ENCODE results near the gene MPP3.

MPP3 gene

DNA sequence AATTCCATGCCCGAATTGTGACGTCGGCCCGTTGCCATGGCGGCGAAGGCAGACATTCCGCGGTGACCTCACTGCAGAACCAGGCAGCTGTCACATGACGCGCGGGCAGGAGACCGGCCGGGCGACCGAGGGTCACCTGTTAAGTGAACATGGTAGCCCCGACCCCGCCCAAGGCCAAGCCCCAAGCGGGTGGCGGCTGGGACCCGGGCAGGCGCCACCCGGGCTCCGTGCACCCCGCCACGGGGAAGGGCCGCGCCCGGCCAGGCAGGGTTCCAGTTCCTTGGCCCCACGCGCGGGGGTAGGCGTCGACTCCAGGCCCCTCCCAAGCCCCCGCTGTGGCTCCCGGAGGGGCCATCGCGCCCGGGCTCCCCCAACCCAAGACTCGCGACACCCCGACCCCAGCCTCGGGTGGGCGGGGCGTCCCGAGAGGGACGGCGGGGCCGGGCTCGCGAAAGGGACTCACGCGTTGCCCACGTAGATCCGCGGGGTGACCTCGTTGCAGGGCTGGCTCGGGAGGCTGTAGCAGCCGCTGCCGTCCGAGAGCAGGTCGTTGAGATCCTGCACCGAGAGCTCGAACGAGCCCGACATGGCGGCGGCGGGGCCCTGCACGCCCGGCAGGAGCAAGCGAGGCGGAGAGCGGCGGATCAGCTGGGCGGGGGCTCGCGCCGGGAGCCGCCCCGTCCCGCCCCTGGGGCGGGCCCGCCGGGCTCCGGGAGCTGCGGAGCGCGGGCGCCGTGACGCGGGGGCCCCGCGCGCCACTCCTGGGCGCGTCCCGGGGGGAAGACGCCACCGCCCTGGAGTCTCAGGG is 54.4 kb downstream of the MPP3 start, which contains the start of gene DUSP3 (continued):
- TF ChIP-seq ZNF830 (tag by site-specific recombination; IDR thresholded peaks at IDR 0.05; ENCODE audit: low read depth): no peak
- no peak for TF ChIP-seq ZNF175 (tag by site-specific recombination; IDR thresholded peaks at IDR 0.05)
- TF ChIP-seq ZNF747 (tag by site-specific recombination; IDR thresholded peaks at IDR 0.05): no peak
- 0 out of 2 replicates have a peak, but pooled peaks have one; percentile 38 for TF ChIP-seq ZNF501 (tag by site-specific recombination; IDR thresholded peaks at IDR 0.05)
- TF ChIP-seq, protein P1, sequence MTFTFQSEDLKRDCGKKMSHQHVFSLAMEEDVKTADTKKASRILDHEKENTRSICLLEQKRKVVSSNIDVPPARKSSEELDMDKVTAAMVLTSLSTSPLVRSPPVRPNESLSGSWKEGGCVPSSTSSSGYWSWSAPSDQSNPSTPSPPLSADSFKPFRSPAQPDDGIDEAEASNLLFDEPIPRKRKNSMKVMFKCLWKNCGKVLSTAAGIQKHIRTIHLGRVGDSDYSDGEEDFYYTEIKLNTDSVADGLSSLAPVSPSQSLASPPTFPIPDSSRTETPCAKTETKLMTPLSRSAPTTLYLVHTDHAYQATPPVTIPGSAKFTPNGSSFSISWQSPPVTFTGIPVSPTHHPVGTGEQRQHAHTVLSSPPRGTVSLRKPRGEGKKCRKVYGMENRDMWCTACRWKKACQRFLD (tag by site-specific recombination; IDR thresholded peaks at IDR 0.05): peak; percentile 93
- no peak for TF ChIP-seq ZNF354C (tag by site-specific recombination; IDR thresholded peaks at IDR 0.05; ENCODE audit: borderline replicate concordance, low read depth)
- TF ChIP-seq PRDM1 (tag by site-specific recombination; IDR thresholded peaks at IDR 0.05): no peak
- no peak for TF ChIP-seq ZNF768 (tag by site-specific recombination; IDR thresholded peaks at IDR 0.05)
- TF ChIP-seq ZNF707 (tag by site-specific recombination; IDR thresholded peaks at IDR 0.05): no peak
- TF ChIP-seq WT1 (tag by site-specific recombination; IDR thresholded peaks at IDR 0.05): no peak
- no peak for TF ChIP-seq ZNF510 (tag by site-specific recombination; IDR thresholded peaks at IDR 0.05; ENCODE audit: insufficient replicate concordance)
- TF ChIP-seq, protein P2, sequence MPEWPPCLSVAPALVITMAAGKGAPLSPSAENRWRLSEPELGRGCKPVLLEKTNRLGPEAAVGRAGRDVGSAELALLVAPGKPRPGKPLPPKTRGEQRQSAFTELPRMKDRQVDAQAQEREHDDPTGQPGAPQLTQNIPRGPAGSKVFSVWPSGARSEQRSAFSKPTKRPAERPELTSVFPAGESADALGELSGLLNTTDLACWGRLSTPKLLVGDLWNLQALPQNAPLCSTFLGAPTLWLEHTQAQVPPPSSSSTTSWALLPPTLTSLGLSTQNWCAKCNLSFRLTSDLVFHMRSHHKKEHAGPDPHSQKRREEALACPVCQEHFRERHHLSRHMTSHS (tag by site-specific recombination; IDR thresholded peaks at IDR 0.05): no peak
- peak; percentile 57 for TF ChIP-seq ZNF423 (tag by site-specific recombination; IDR thresholded peaks at IDR 0.05)
- TF ChIP-seq, protein P3, sequence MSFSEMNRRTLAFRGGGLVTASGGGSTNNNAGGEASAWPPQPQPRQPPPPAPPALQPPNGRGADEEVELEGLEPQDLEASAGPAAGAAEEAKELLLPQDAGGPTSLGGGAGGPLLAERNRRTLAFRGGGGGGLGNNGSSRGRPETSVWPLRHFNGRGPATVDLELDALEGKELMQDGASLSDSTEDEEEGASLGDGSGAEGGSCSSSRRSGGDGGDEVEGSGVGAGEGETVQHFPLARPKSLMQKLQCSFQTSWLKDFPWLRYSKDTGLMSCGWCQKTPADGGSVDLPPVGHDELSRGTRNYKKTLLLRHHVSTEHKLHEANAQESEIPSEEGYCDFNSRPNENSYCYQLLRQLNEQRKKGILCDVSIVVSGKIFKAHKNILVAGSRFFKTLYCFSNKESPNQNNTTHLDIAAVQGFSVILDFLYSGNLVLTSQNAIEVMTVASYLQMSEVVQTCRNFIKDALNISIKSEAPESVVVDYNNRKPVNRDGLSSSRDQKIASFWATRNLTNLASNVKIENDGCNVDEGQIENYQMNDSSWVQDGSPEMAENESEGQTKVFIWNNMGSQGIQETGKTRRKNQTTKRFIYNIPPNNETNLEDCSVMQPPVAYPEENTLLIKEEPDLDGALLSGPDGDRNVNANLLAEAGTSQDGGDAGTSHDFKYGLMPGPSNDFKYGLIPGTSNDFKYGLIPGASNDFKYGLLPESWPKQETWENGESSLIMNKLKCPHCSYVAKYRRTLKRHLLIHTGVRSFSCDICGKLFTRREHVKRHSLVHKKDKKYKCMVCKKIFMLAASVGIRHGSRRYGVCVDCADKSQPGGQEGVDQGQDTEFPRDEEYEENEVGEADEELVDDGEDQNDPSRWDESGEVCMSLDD (tag by site-specific recombination; IDR thresholded peaks at IDR 0.05): no peak; the same call in 1 of the 2 replicates
- no peak for TF ChIP-seq MEIS1 (CRISPR knock-in tag; IDR thresholded peaks at IDR 0.05; ENCODE audit: borderline replicate concordance)
- TF ChIP-seq ZNF239 (tag by site-specific recombination; IDR thresholded peaks at IDR 0.05): no peak
- 0 out of 2 replicates have a peak, but pooled peaks have one; percentile 15 for TF ChIP-seq ZNF785 (tag by site-specific recombination; IDR thresholded peaks at IDR 0.05)
- TF ChIP-seq ZNF274 (IDR thresholded peaks at IDR 0.05; ENCODE audit: low read length): no peak
- TF ChIP-seq ZNF274 (tag by site-specific recombination; IDR thresholded peaks at IDR 0.05; ENCODE audit: borderline replicate concordance): no peak
- no peak for TF ChIP-seq ZNF133 (tag by site-specific recombination; IDR thresholded peaks at IDR 0.05)
- TF ChIP-seq KLF16 (tag by site-specific recombination; IDR thresholded peaks at IDR 0.05): peak; percentile 57; the same call in 1 of the 2 replicates
- TF ChIP-seq ZNF776 (tag by site-specific recombination; IDR thresholded peaks at IDR 0.05; ENCODE audit: borderline replicate concordance): no peak
- TF ChIP-seq FEZF1 (tag by site-specific recombination; IDR thresholded peaks at IDR 0.05): peak; percentile 76
- TF ChIP-seq ZNF416 (tag by site-specific recombination; IDR thresholded peaks at IDR 0.05): no peak
- TF ChIP-seq, protein P4, sequence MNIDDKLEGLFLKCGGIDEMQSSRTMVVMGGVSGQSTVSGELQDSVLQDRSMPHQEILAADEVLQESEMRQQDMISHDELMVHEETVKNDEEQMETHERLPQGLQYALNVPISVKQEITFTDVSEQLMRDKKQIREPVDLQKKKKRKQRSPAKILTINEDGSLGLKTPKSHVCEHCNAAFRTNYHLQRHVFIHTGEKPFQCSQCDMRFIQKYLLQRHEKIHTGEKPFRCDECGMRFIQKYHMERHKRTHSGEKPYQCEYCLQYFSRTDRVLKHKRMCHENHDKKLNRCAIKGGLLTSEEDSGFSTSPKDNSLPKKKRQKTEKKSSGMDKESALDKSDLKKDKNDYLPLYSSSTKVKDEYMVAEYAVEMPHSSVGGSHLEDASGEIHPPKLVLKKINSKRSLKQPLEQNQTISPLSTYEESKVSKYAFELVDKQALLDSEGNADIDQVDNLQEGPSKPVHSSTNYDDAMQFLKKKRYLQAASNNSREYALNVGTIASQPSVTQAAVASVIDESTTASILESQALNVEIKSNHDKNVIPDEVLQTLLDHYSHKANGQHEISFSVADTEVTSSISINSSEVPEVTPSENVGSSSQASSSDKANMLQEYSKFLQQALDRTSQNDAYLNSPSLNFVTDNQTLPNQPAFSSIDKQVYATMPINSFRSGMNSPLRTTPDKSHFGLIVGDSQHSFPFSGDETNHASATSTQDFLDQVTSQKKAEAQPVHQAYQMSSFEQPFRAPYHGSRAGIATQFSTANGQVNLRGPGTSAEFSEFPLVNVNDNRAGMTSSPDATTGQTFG (tag by site-specific recombination; IDR thresholded peaks at IDR 0.05; ENCODE audit: borderline replicate concordance): no peak
- TF ChIP-seq, protein P5, sequence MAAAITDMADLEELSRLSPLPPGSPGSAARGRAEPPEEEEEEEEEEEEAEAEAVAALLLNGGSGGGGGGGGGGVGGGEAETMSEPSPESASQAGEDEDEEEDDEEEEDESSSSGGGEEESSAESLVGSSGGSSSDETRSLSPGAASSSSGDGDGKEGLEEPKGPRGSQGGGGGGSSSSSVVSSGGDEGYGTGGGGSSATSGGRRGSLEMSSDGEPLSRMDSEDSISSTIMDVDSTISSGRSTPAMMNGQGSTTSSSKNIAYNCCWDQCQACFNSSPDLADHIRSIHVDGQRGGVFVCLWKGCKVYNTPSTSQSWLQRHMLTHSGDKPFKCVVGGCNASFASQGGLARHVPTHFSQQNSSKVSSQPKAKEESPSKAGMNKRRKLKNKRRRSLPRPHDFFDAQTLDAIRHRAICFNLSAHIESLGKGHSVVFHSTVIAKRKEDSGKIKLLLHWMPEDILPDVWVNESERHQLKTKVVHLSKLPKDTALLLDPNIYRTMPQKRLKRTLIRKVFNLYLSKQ (tag by site-specific recombination; IDR thresholded peaks at IDR 0.05; ENCODE audit: borderline replicate concordance): no peak
- TF ChIP-seq ZSCAN23 (tag by site-specific recombination; IDR thresholded peaks at IDR 0.05): no peak
- TF ChIP-seq ZNF544 (tag by site-specific recombination; IDR thresholded peaks at IDR 0.05): no peak
- no peak for TF ChIP-seq ZNF658 (tag by site-specific recombination; IDR thresholded peaks at IDR 0.05)
- TF ChIP-seq ZNF155 (tag by site-specific recombination; IDR thresholded peaks at IDR 0.05): no peak
- no peak for TF ChIP-seq ZNF791 (tag by site-specific recombination; IDR thresholded peaks at IDR 0.05)
- TF ChIP-seq TCF7L2 (IDR thresholded peaks at IDR 0.05; ENCODE audit: borderline replicate concordance, low read depth, low read length): no peak
- peak; percentile 53 for TF ChIP-seq SP2 (tag by site-specific recombination; IDR thresholded peaks at IDR 0.05)
